Chondrocyte (in vitro differentiated cells): ENCODE results near the gene S100A4. TPM values are rescaled to one million over a fixed set of nuclear protein-coding genes. Genes with fewer than 3 reads are reported as not detected.

Experiments
- DNase-seq: peaks from one replicate; pipeline ENCODE4 v3.0.0; 2021; ENCODE audit warnings: mixed read lengths, low spot score
- H3K27ac Mint-ChIP-seq: one replicate; pipeline ENCODE4 v1.8.0; 2021; ENCODE audit warnings: mild to moderate bottlenecking, moderate library complexity, mixed read lengths; ENCODE audit not compliant: unreplicated experiment
- H3K27me3 Mint-ChIP-seq: 2 replicates; pipeline ENCODE4 v1.8.0; 2021; ENCODE audit warnings: low read depth, mixed read lengths
- H3K36me3 Mint-ChIP-seq: 2 replicates; pipeline ENCODE4 v1.8.0; 2021; ENCODE audit warnings: low read depth, mixed read lengths
- H3K4me1 Mint-ChIP-seq: 2 replicates; pipeline ENCODE4 v1.8.0; 2021; ENCODE audit warnings: low read depth, mild to moderate bottlenecking, mixed read lengths
- H3K4me3 Mint-ChIP-seq: one replicate; pipeline ENCODE4 v1.8.0; 2021; ENCODE audit warnings: mild to moderate bottlenecking, moderate library complexity, mixed read lengths; ENCODE audit not compliant: unreplicated experiment
- H3K9me3 Mint-ChIP-seq: 2 replicates; pipeline ENCODE4 v1.8.0; 2021; ENCODE audit warnings: low read depth, mixed read lengths
- CTCF ChIP-seq: fragments of 200-600 bp; sonication (generic); IDR thresholded peaks from 2 replicates; pipeline ENCODE4 v1.5.0; 2021; ENCODE audit warnings: antibody characterized with exemption, mild to moderate bottlenecking, moderate library complexity
- total RNA-seq: library from RNA; stranded (reverse); gene quantifications from 3 replicates; pipeline ENCODE4 v1.2.1, GENCODE V29; 2021

The S100A4 gene
- total RNA-seq, 1 donor from 2014 or later: 388 TPM

GRCh38 chr1:153542956-153543711, 2.5 kb downstream of the S100A4 start:
- Mint-ChIP-seq H3K4me1 (peaks cover 87% of the 10 kb centered on the region), H3K9me3 (no peaks in the 10 kb centered on the region), H3K27me3 (no peaks in the 10 kb centered on the region), H3K27ac (peak overlapping the region; percentile 67), H3K4me3 (peak overlapping the region; percentile 40), H3K36me3 (no peaks in the 10 kb centered on the region)
- TF ChIP-seq CTCF: no peak
- DNase-seq: no peak

GRCh38 chr1:153541641-153542590, 3.7 kb downstream of the S100A4 start:
- Mint-ChIP-seq H3K4me1 (peaks cover 77% of the 10 kb centered on the region), H3K36me3 (no peaks in the 10 kb centered on the region), H3K27ac (peak overlapping the region; percentile 67), H3K9me3 (no peaks in the 10 kb centered on the region), H3K27me3 (no peaks in the 10 kb centered on the region), H3K4me3 (no peak overlapping the region)
- no peak for DNase-seq
- TF ChIP-seq CTCF: no peak

GRCh38 chr1:153540394-153541361, 4.9 kb downstream of the S100A4 start, which contains the start of gene S100A5:
Gene S100A5 (minus strand): TSS chr1:153540934. CDS start chr1:153540191, 743 bp downstream.
- Mint-ChIP-seq H3K4me3 (no peak within 1 kb of the TSS), H3K27ac (peak within 1 kb of the TSS; percentile 34)
- no peak for DNase-seq

GRCh38 chr1:153539395-153540093, 6.1 kb downstream of the S100A4 start:
- H3K36me3 Mint-ChIP-seq: no peaks in the 10 kb centered on the region
- H3K4me3 Mint-ChIP-seq: no peak overlapping the region
- no peak for DNase-seq
- peaks cover 56% of the 10 kb centered on the region for H3K4me1 Mint-ChIP-seq
- H3K9me3 Mint-ChIP-seq: no peaks in the 10 kb centered on the region
- TF ChIP-seq CTCF: no peak
- H3K27ac Mint-ChIP-seq: peak overlapping the region; percentile 34
- H3K27me3 Mint-ChIP-seq: no peaks in the 10 kb centered on the region

More at GRCh38 chr1:153540394-153541361, 4.9 kb downstream of the S100A4 start, which contains the start of gene S100A5:
- peaks cover 65% of the 10 kb centered on the region for H3K4me1 Mint-ChIP-seq
- TF ChIP-seq CTCF: no peak
- no peaks in the 10 kb centered on the region for H3K27me3 Mint-ChIP-seq
- H3K36me3 Mint-ChIP-seq: no peaks in the 10 kb centered on the region
- no peaks in the 10 kb centered on the region for H3K9me3 Mint-ChIP-seq
